ENCODE results near the gene NMNAT2.

Gene NMNAT2

GRCh38 chr1:183302452-183303322 is 115.5 kb downstream of the NMNAT2 start:
- no peak for TF ChIP-seq MYC (IDR thresholded peaks at IDR 0.05; ENCODE audit: low read depth, low read length)
- TF ChIP-seq MAX (IDR thresholded peaks at IDR 0.05; ENCODE audit: low read depth, low read length): no peak
- no peak for TF ChIP-seq POLR2A (IDR thresholded peaks at IDR 0.05; ENCODE audit: extremely low read depth, insufficient read length)
- TF ChIP-seq CTCF (IDR thresholded peaks at IDR 0.05; ENCODE audit: low read depth, low read length): no peak
- peak; percentile 73 for DNase-seq (ENCODE audit: low read depth)
- H3K4me3 ChIP-seq (ENCODE audit: low read depth, low read length): no peak overlapping the region

GRCh38 chr1:183301239-183301638 is 116.9 kb downstream of the NMNAT2 start:
- H3K4me3 ChIP-seq (ENCODE audit: low read depth, low read length): no peak overlapping the region
- no peak for DNase-seq (ENCODE audit: low read depth)
- no peak for TF ChIP-seq MAX (IDR thresholded peaks at IDR 0.05; ENCODE audit: low read depth, low read length)

- TF ChIP-seq MAX (IDR thresholded peaks at IDR 0.05; ENCODE audit: low read depth, low read length): no peak
- no peak for DNase-seq (ENCODE audit: low read depth)
- no peak overlapping the region for H3K4me3 ChIP-seq (ENCODE audit: low read depth, low read length)
These were observed 117.4 kb downstream of the NMNAT2 start for GRCh38 chr1:183300828-183301227.

- TF ChIP-seq MYC (IDR thresholded peaks at IDR 0.05; ENCODE audit: low read depth, low read length): no peak
- no peak for TF ChIP-seq POLR2A (IDR thresholded peaks at IDR 0.05; ENCODE audit: extremely low read depth, insufficient read length)
- no peak for TF ChIP-seq CTCF (IDR thresholded peaks at IDR 0.05; ENCODE audit: low read depth, low read length)
- no peak overlapping the region for H3K4me3 ChIP-seq (ENCODE audit: low read depth, low read length)
- DNase-seq (ENCODE audit: low read depth): no peak
These were observed 117.8 kb downstream of the NMNAT2 start for GRCh38 chr1:183300395-183300794.

- no peak overlapping the region for H3K4me3 ChIP-seq (ENCODE audit: low read depth, low read length)
- DNase-seq (ENCODE audit: low read depth): no peak
- TF ChIP-seq MYC (IDR thresholded peaks at IDR 0.05; ENCODE audit: low read depth, low read length): no peak
- no peak for TF ChIP-seq CTCF (IDR thresholded peaks at IDR 0.05; ENCODE audit: low read depth, low read length)
- TF ChIP-seq POLR2A (IDR thresholded peaks at IDR 0.05; ENCODE audit: extremely low read depth, insufficient read length): no peak
- no peak for TF ChIP-seq MAX (IDR thresholded peaks at IDR 0.05; ENCODE audit: low read depth, low read length)
These were observed 121.4 kb downstream of the NMNAT2 start for GRCh38 chr1:183296782-183297181.

GRCh38 chr1:183295521-183295920 is 122.7 kb downstream of the NMNAT2 start:
- no peak for DNase-seq (ENCODE audit: low read depth)
- H3K4me3 ChIP-seq (ENCODE audit: low read depth, low read length): no peak overlapping the region
- TF ChIP-seq POLR2A (IDR thresholded peaks at IDR 0.05; ENCODE audit: extremely low read depth, insufficient read length): no peak
- TF ChIP-seq MYC (IDR thresholded peaks at IDR 0.05; ENCODE audit: low read depth, low read length): no peak
- TF ChIP-seq CTCF (IDR thresholded peaks at IDR 0.05; ENCODE audit: low read depth, low read length): no peak
- no peak for TF ChIP-seq MAX (IDR thresholded peaks at IDR 0.05; ENCODE audit: low read depth, low read length)
